Transverse colon (tissue), 4 donors: Measurements from ENCODE around the gene SLC36A3.

ENCODE experiments used
- CTCF ChIP-seq, 5 experiments: fragments of 200-600 bp in 3 of 5; fragments of 450-650 bp in 2 of 5; sonication (generic) in 3 of 5; IDR thresholded peaks; 1 replicate in 2 of 5; 2 replicates in 3 of 5; pipeline ENCODE4 v1.5.1; 2016 to 2017; ENCODE audit warnings: antibody characterized with exemption in 5 of 5, inconsistent platforms in 3 of 5, mild to moderate bottlenecking in 2 of 5, moderate library complexity in 1 of 5
- EP300 ChIP-seq: sonication (generic); formaldehyde crosslinking; IDR thresholded peaks from one replicate; pipeline ENCODE4 v1.6.1; 2017; ENCODE audit warnings: antibody characterized with exemption, low read depth
- POLR2AphosphoS5 ChIP-seq, 3 donors: sonication (generic); formaldehyde crosslinking; IDR thresholded peaks; one replicate each; pipeline ENCODE4 v1.6.1; 2016; ENCODE audit warnings: antibody characterized with exemption in 3 of 3

DNA sequence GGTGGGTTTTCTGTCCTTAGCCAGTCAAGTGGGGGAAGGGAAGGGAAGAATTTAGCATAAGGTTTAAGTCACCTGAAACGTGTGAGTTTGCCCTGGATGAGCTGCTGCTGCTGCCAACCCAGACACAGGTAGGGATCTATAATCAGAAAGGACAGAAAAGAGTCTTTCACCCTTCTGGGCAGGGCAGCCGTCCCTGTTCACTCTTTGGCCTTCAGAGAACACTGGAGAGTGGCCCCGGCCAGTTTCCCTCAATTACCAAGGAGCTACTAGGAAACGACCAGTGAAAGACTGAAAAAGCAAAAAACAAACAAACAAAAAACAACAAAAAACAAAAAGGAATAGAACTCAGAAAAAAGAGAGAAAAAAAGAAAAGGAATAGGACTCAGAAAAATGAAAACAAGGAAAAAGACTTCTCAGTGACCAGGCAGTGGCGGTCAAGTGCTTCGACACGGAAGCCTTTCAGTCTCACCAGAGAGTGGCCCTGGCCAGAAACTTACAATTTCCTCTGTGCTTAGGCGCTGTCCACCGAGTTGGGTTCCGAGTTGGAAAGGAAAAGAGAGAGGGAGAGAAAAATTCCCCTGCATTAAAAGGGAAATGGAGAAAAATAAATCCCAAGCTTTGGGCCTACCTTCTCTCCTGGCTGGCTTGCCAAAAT lies 53.1 kb downstream of the SLC36A3 start:
- TF ChIP-seq CTCF (IDR thresholded peaks at IDR 0.05) (no peak), POLR2AphosphoS5 (IDR thresholded peaks at IDR 0.05) (no peak), EP300 (no peak)
